HEK293 (cell line): Measurements from ENCODE around the gene BRD1.

Experiments used
- CTCF ChIA-PET: fragments of 350-600 bp; formaldehyde crosslinking; extraction: SDS; loops from one replicate; lab custom pipeline; 2021; ENCODE audit warnings: antibody characterized with exemption; lab: Yijun Ruan, JAX
- POLR2A ChIA-PET: fragments of 300-600 bp; formaldehyde crosslinking; extraction: SDS; loops from one replicate; lab custom pipeline; 2020; ENCODE audit warnings: antibody characterized with exemption, inconsistent platforms; lab: Yijun Ruan, JAX
- H3K27ac ChIP-seq: fragments of 200-500 bp; sonication (Bioruptor generic); 2 replicates; pipeline ENCODE4 v1.5.1; 2014; ENCODE audit warnings: low read depth, low read length, control low read depth, inconsistent platforms; ENCODE audit errors: extremely low read depth
- H3K36me3 ChIP-seq, 2 experiments: fragments of 200-500 bp in 1 of 2; sonication (Bioruptor generic) in 1 of 2; 1 replicate in 1 of 2; 2 replicates in 1 of 2; pipeline ENCODE4 v1.5.1; 2014 to 2017; ENCODE audit warnings: inconsistent platforms in 2 of 2, low read length in 2 of 2; ENCODE audit not compliant: control insufficient read depth in 2 of 2, insufficient read depth in 1 of 2
- H3K4me1 ChIP-seq: fragments of 200-500 bp; sonication (Bioruptor generic); 2 replicates; pipeline ENCODE4 v1.5.1; 2014; ENCODE audit warnings: mild to moderate bottlenecking, low read length, inconsistent platforms; ENCODE audit not compliant: control insufficient read depth, insufficient read depth
- H3K4me3 ChIP-seq: 2 replicates; pipeline ENCODE4 v1.5.1; 2011; ENCODE audit warnings: low read depth, mild to moderate bottlenecking, control low read depth, low read length, moderate library complexity
- H3K9me3 ChIP-seq: fragments of 200-500 bp; sonication (Bioruptor generic); 2 replicates; pipeline ENCODE4 v1.5.1; 2014; ENCODE audit warnings: low read depth, low read length, inconsistent platforms; ENCODE audit not compliant: control insufficient read depth, insufficient read depth
- GLIS1 ChIP-seq: fragments of 450-650 bp; formaldehyde crosslinking; IDR thresholded peaks from 2 replicates; pipeline ENCODE4 v1.5.1; 2016; ENCODE audit warnings: missing biosample characterization, missing genetic modification characterization
- GLIS2 ChIP-seq: fragments of 450-650 bp; formaldehyde crosslinking; IDR thresholded peaks from 2 replicates; pipeline ENCODE4 v1.5.1; 2016; ENCODE audit warnings: missing biosample characterization, missing genetic modification characterization
- KLF10 ChIP-seq: fragments of 450-650 bp; IDR thresholded peaks from 2 replicates; pipeline ENCODE4 v1.5.1; 2018; ENCODE audit warnings: missing biosample characterization, mild to moderate bottlenecking, missing genetic modification characterization
- MZF1 ChIP-seq: fragments of 450-650 bp; formaldehyde crosslinking; IDR thresholded peaks from 2 replicates; pipeline ENCODE4 v1.5.1; 2017; ENCODE audit warnings: missing biosample characterization, missing genetic modification characterization, borderline replicate concordance
- ZIC2 ChIP-seq: fragments of 450-650 bp; formaldehyde crosslinking; IDR thresholded peaks from 2 replicates; pipeline ENCODE4 v1.5.1; 2016; ENCODE audit warnings: missing biosample characterization, missing genetic modification characterization
- ZNF19 ChIP-seq: fragments of 450-650 bp; formaldehyde crosslinking; IDR thresholded peaks from 2 replicates; pipeline ENCODE4; 2016; ENCODE audit warnings: missing biosample characterization, missing genetic modification characterization, low read depth
- ZNF354C ChIP-seq: fragments of 450-650 bp; formaldehyde crosslinking; IDR thresholded peaks from 2 replicates; pipeline ENCODE4 v1.5.1; 2016; ENCODE audit warnings: missing biosample characterization, missing genetic modification characterization, low read depth, borderline replicate concordance
- ZNF416 ChIP-seq: fragments of 450-650 bp; formaldehyde crosslinking; IDR thresholded peaks from 2 replicates; pipeline ENCODE4 v1.5.1; 2016; ENCODE audit warnings: missing biosample characterization, missing genetic modification characterization
- ZNF48 ChIP-seq: fragments of 450-650 bp; formaldehyde crosslinking; IDR thresholded peaks from 2 replicates; pipeline ENCODE4 v1.5.1; 2016; ENCODE audit warnings: missing biosample characterization, missing genetic modification characterization
- ZNF529 ChIP-seq: fragments of 450-650 bp; formaldehyde crosslinking; IDR thresholded peaks from 2 replicates; pipeline ENCODE4 v1.5.1; 2017; ENCODE audit warnings: missing genetic modification characterization, missing biosample characterization; ENCODE audit not compliant: insufficient replicate concordance
- ZNF600 ChIP-seq: fragments of 450-650 bp; formaldehyde crosslinking; IDR thresholded peaks from 2 replicates; pipeline ENCODE4 v1.5.1; 2016; ENCODE audit warnings: missing biosample characterization, missing genetic modification characterization
- ZNF670 ChIP-seq: fragments of 450-650 bp; formaldehyde crosslinking; IDR thresholded peaks from 2 replicates; pipeline ENCODE4 v1.5.1; 2016; ENCODE audit warnings: missing biosample characterization, missing genetic modification characterization, low read depth
- TF ChIP-seq, protein P1 (sequence below): fragments of 450-650 bp; formaldehyde crosslinking; IDR thresholded peaks from 2 replicates; pipeline ENCODE4 v1.5.1; 2016; ENCODE audit warnings: missing biosample characterization, missing genetic modification characterization, borderline replicate concordance
- TF ChIP-seq, protein P2 (sequence below): fragments of 450-650 bp; formaldehyde crosslinking; conservative IDR thresholded peaks from 2 replicates; pipeline ENCODE4 v1.5.1; 2016; ENCODE audit warnings: low read depth, missing biosample characterization, missing genetic modification characterization

The BRD1 gene

DNA sequence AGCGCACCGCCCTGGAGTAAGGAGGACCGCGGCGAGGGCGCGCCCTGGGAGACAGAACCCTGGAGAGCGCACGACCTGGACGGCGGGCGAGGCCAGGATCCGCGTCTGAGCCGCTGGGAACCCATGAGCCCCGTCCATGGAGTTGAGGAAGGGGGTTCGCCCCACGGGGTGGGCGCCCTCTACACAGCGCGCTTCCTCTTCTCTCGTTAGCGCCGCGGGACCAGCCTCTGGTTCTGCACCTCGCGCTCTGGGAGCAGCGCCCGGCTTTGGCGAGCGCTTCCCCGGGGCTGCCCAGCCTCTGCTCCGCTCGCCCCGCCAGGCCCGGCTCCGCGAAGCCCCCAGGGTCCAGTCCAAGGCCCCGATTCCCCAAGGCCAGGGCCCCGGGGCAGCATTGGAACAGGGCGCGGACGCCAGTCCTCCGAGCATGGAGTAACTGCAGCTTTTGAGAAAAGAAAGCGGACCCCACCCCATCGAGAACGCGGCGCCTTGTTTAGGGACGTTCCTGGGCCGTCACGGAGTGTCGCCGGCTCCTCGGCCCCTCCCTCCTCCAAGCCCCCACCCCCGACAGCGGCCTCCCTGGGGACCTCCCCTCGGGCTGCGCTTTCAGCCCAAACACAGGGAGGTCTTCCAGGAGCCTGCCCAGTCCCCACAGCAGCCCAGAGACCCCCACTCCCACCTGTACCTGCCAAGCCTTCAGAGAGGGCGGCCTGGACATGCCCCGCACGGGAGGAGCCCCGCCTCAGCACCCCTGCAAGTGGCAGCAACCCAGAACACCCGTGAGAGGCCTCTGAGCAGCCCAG, 56.2 kb downstream of the BRD1 start:
- peaks cover 7 to 45% of the 10 kb centered on the region in 2 experiments for H3K36me3 ChIP-seq
- CTCF ChIA-PET = no interaction called here
- POLR2A ChIA-PET = no interaction called here
- peak; percentile 21; the same call in 1 of the 2 replicates for TF ChIP-seq GLIS2
- no peak for TF ChIP-seq ZNF19
- no peaks in the 10 kb centered on the region for H3K9me3 ChIP-seq
- H3K4me3 ChIP-seq = no peak overlapping the region
- no peak overlapping the region for H3K27ac ChIP-seq
- H3K4me1 ChIP-seq = no peaks in the 10 kb centered on the region

DNA sequence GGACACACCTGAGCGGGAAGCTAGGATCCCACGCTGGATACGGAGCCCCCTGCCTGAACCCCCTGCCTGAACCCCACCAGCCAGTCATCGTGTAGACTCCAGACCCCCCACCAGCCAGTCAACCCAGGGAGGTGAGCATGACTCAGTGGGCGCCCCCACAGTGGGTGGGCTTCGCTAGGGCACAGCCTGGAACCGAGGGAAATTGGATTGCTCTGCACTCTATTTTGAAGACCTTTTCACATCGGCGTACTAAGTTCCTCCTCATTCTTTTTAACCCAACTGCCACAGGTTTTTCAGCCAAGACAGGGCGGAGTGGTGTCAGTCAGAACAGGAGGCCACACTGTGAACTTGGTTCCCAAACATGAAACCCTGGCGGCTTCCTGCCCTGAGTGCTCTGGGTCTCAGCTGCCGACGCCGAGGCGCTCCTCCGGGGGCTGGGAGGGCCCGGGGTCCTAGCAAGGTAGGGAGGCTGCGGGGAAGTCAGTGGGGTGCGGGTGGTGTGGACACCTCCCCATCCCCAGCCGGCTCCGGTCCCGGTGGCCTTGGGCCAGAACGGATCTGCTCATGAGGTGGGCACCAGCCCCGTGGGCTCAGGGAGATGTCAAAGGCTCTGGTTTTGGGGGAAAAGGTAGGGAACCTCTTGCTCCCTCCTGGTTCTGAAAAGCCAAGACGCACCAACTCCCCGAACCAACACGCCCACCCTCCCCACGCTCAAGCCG, 57.0 kb downstream of the BRD1 start:
- H3K36me3 ChIP-seq = peaks cover 7 to 38% of the 10 kb centered on the region in 2 experiments
- H3K4me1 ChIP-seq = no peaks in the 10 kb centered on the region
- H3K4me3 ChIP-seq = no peak overlapping the region
- no peaks in the 10 kb centered on the region for H3K9me3 ChIP-seq
- CTCF ChIA-PET = no interaction called here
- no peak overlapping the region for H3K27ac ChIP-seq
- TF ChIP-seq ZNF600 (tag by site-specific recombination) (peak; percentile 66), ZNF670 (tag by site-specific recombination) (no peak), GLIS1 (tag by site-specific recombination) (peak; percentile 63), GLIS2 (peak; percentile 28; the same call in 1 of the 2 replicates), ZIC2 (peak; percentile 80), MZF1 (tag by site-specific recombination) (no peak)
- TF ChIP-seq, protein P1, sequence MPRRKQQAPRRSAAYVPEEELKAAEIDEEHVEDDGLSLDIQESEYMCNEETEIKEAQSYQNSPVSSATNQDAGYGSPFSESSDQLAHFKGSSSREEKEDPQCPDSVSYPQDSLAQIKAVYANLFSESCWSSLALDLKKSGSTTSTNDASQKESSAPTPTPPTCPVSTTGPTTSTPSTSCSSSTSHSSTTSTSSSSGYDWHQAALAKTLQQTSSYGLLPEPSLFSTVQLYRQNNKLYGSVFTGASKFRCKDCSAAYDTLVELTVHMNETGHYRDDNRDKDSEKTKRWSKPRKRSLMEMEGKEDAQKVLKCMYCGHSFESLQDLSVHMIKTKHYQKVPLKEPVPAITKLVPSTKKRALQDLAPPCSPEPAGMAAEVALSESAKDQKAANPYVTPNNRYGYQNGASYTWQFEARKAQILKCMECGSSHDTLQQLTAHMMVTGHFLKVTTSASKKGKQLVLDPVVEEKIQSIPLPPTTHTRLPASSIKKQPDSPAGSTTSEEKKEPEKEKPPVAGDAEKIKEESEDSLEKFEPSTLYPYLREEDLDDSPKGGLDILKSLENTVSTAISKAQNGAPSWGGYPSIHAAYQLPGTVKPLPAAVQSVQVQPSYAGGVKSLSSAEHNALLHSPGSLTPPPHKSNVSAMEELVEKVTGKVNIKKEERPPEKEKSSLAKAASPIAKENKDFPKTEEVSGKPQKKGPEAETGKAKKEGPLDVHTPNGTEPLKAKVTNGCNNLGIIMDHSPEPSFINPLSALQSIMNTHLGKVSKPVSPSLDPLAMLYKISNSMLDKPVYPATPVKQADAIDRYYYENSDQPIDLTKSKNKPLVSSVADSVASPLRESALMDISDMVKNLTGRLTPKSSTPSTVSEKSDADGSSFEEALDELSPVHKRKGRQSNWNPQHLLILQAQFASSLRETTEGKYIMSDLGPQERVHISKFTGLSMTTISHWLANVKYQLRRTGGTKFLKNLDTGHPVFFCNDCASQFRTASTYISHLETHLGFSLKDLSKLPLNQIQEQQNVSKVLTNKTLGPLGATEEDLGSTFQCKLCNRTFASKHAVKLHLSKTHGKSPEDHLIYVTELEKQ (tag by site-specific recombination) = no peak
- POLR2A ChIA-PET = no interaction called here

DNA sequence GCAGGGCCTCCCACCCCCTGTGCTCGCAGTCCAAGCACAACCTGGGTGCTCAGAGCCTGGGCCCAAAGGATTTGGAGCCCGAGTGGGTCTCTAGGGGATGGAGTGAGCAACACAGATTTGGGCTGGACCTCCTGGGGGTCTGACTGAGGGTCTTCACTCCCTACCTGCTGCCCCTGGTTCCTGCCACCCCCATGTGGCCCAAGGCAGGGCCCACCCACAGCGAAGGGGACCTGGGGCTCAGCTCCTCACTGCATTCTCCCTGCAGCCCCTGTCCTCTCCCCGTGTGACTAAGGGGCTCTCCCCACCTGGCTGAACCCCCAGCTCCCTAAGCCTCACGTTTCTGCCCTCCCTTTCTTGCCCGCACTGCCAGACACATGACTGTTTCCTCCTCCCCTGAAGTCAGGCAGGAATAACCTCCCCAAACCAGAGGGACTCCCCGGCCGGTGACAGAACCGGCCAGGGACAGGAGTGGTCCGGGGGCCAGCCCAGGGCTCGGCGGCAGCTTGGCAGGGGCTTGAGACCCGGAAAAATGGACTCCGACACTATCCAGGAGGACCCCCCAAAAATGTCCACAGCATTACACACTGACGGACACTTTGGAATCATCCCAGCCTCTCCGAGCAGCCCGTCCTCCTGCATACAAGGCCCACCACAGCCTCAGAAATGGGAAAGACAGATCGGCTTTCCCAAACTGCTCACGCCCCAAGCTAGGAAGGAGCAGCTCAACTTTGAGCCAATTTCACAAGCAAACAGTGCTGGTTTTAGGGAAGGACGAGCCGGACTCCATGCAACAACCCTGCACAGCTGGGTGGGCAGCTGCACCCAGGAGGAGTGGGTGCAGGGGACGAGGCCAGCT, 57.8 kb downstream of the BRD1 start:
- CTCF ChIA-PET = interaction anchor here (0.6 kb wide), 1 partner anchor 236 kb away, joined by 3 read pairs; no protein-coding TSS in a partner anchor
- POLR2A ChIA-PET = no interaction called here

More for the DNA sequence above, 57.8 kb downstream of the BRD1 start:
- Histone ChIP-seq H3K4me1 (no peaks in the 10 kb centered on the region), H3K27ac (no peak overlapping the region), H3K9me3 (no peaks in the 10 kb centered on the region), H3K36me3 (peaks cover 7 to 31% of the 10 kb centered on the region in 2 experiments)
- TF ChIP-seq KLF10 (tag by site-specific recombination) (no peak), ZNF354C (tag by site-specific recombination) (no peak), ZNF416 (tag by site-specific recombination) (no peak), ZNF48 (tag by site-specific recombination) (no peak), ZNF529 (tag by site-specific recombination) (no peak)
- TF ChIP-seq, protein P2, sequence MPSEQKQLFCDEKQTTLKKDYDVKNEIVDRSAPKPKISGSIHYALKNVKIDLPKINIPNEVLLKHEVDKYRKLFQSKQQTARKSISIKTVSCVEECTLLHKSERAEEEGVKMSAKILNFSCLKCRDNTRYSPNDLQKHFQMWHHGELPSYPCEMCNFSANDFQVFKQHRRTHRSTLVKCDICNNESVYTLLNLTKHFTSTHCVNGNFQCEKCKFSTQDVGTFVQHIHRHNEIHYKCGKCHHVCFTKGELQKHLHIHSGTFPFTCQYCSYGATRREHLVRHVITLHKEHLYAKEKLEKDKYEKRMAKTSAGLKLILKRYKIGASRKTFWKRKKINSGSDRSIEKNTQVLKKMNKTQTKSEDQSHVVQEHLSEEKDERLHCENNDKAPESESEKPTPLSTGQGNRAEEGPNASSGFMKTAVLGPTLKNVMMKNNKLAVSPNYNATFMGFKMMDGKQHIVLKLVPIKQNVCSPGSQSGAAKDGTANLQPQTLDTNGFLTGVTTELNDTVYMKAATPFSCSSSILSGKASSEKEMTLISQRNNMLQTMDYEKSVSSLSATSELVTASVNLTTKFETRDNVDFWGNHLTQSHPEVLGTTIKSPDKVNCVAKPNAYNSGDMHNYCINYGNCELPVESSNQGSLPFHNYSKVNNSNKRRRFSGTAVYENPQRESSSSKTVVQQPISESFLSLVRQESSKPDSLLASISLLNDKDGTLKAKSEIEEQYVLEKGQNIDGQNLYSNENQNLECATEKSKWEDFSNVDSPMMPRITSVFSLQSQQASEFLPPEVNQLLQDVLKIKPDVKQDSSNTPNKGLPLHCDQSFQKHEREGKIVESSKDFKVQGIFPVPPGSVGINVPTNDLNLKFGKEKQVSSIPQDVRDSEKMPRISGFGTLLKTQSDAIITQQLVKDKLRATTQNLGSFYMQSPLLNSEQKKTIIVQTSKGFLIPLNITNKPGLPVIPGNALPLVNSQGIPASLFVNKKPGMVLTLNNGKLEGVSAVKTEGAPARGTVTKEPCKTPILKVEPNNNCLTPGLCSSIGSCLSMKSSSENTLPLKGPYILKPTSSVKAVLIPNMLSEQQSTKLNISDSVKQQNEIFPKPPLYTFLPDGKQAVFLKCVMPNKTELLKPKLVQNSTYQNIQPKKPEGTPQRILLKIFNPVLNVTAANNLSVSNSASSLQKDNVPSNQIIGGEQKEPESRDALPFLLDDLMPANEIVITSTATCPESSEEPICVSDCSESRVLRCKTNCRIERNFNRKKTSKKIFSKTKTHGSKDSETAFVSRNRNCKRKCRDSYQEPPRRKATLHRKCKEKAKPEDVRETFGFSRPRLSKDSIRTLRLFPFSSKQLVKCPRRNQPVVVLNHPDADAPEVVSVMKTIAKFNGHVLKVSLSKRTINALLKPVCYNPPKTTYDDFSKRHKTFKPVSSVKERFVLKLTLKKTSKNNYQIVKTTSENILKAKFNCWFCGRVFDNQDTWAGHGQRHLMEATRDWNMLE (tag by site-specific recombination) = no peak
- TF ChIP-seq, all 188 proteins: peak for 0
- H3K4me3 ChIP-seq = no peak overlapping the region
